H1 (cell line): ENCODE results near the gene SBK1. TPM values are rescaled to one million over a fixed set of nuclear protein-coding genes. Genes with fewer than 3 reads are reported as not detected.

Experiments
- RNF2 ChIP-seq: fragments of 200-900, 300-1000 bp; sonication (generic); IDR thresholded peaks from 2 replicates; pipeline ENCODE4 v1.7.1; 2016; ENCODE audit warnings: borderline replicate concordance, low read depth, mild to moderate bottlenecking, antibody characterized with exemption, low read length; ENCODE audit not compliant: poor library complexity, severe bottlenecking; ENCODE audit errors: missing control alignments
- SUZ12 ChIP-seq: fragments of 200-600 bp; sonication (generic); IDR thresholded peaks from 2 replicates; pipeline ENCODE4 v1.6.1; 2012; ENCODE audit warnings: mild to moderate bottlenecking, inconsistent platforms, low read length, moderate library complexity, mixed read lengths
- polyA plus RNA-seq, 7 experiments: library from polyadenylated mRNA; depleted of rRNA in 3 of 7; stranded (reverse) in 5 of 7; unstranded in 2 of 7; fragments of >200 nt in 5 of 7; fragments of 200-250 nt in 2 of 7; gene quantifications; 1 replicate in 5 of 7; 2 replicates in 1 of 7; 4 replicates in 1 of 7; pipeline versions ENCODE4 v1.2.1 to v1.2.3, GENCODE V29; 2011 to 2013; ENCODE audit warnings: missing spikeins in 2 of 7, mixed read lengths in 2 of 7
- total RNA-seq: library from RNA; stranded (reverse); fragmentation: NEBNext Ultra II Directional; extraction: Animal tissue kit (Norgen Biotek cat#: 25700); gene quantifications from 2 replicates; pipeline ENCODE4 v1.2.1, GENCODE V29; 2021

Gene SBK1
- total and polyA plus RNA-seq, 2 of the 8 experiments (the other 6 are each of a cell fraction or from before 2014, with no cell fraction given), result 18.2 to 73.9 TPM

GRCh38 chr16:28279006-28279405 is 13.3 kb upstream of the SBK1 start (continued):
- TF ChIP-seq RNF2 (no peak), SUZ12 (no peak)
